MM.1S (cell line): ENCODE data around the gene APBB1.
A peak's percentile ranks its signal among the peaks of the same experiment; 100 is the strongest.

Experiments
- DNase-seq: peaks from one replicate; pipeline ENCODE4 v3.0.0-alpha.2; 2015
- H2AFZ ChIP-seq: fragments of 300-600 bp; sonication (generic); 2 replicates; pipeline ENCODE4 v1.6.0; 2016; ENCODE audit warnings: antibody characterized with exemption, low read length
- H3F3A ChIP-seq: fragments of 300-600 bp; sonication (generic); 2 replicates; pipeline ENCODE4 v1.6.1; 2016; ENCODE audit warnings: mild to moderate bottlenecking, antibody characterized with exemption, low read length, moderate library complexity, mixed read lengths; ENCODE audit not compliant: insufficient read depth
- H3K27ac ChIP-seq: fragments of 300-600 bp; sonication (generic); 2 replicates; pipeline ENCODE4 v1.5.1; 2016; ENCODE audit warnings: mild to moderate bottlenecking, low read length
- H3K27me3 ChIP-seq: fragments of 300-600 bp; sonication (generic); replicated peaks from 2 replicates; pipeline ENCODE4 v1.6.0; 2016; ENCODE audit warnings: low read length; ENCODE audit not compliant: insufficient read depth
- H3K36me3 ChIP-seq: fragments of 300-600 bp; sonication (generic); replicated peaks from 2 replicates; pipeline ENCODE4 v1.6.1; 2016; ENCODE audit warnings: mild to moderate bottlenecking, low read length, mixed read lengths; ENCODE audit not compliant: insufficient read depth
- H3K4me1 ChIP-seq: fragments of 300-600 bp; sonication (generic); 2 replicates; pipeline ENCODE4 v1.6.1; 2016; ENCODE audit warnings: low read length, mixed read lengths
- H3K4me2 ChIP-seq: fragments of 300-600 bp; sonication (generic); 2 replicates; pipeline ENCODE4 v1.6.0; 2016; ENCODE audit warnings: low read depth, low read length
- H3K4me3 ChIP-seq: fragments of 300-600 bp; sonication (generic); 2 replicates; pipeline ENCODE4 v1.5.1; 2016; ENCODE audit warnings: low read length, mixed read lengths
- H3K79me2 ChIP-seq: fragments of 300-600 bp; sonication (generic); 2 replicates; pipeline ENCODE4 v1.6.1; 2016; ENCODE audit warnings: mixed run types, low read length, mixed read lengths
- H3K9ac ChIP-seq: fragments of 300-600 bp; sonication (generic); 2 replicates; pipeline ENCODE4 v1.6.1; 2016; ENCODE audit warnings: low read length, mixed read lengths
- H3K9me2 ChIP-seq: fragments of 300-600 bp; sonication (generic); replicated peaks from 2 replicates; pipeline ENCODE4 v1.6.1; 2016; ENCODE audit warnings: mild to moderate bottlenecking, low read length, mixed read lengths; ENCODE audit not compliant: insufficient read depth
- H3K9me3 ChIP-seq: fragments of 300-600 bp; sonication (generic); replicated peaks from 2 replicates; pipeline ENCODE4 v1.6.1; 2016; ENCODE audit warnings: mild to moderate bottlenecking, low read length, mixed read lengths; ENCODE audit not compliant: insufficient read depth
- H4K20me1 ChIP-seq: fragments of 300-600 bp; sonication (generic); 2 replicates; pipeline ENCODE4 v1.6.1; 2016; ENCODE audit warnings: mild to moderate bottlenecking, low read length, moderate library complexity, mixed read lengths; ENCODE audit not compliant: insufficient read depth
- EZH2 ChIP-seq: fragments of 300-600 bp; sonication (generic); optimal IDR thresholded peaks from 2 replicates; pipeline ENCODE3; 2017; ENCODE audit warnings: low read depth, mild to moderate bottlenecking, antibody characterized with exemption, low read length, mixed read lengths
- EZH2phosphoT487 ChIP-seq: fragments of 300-600 bp; sonication (generic); IDR thresholded peaks from 2 replicates; pipeline ENCODE4 v1.6.1; 2018; ENCODE audit warnings: antibody characterized with exemption, low read length
- TF ChIP-seq, protein P1 (sequence below): fragments of 300-600 bp; sonication (generic); IDR thresholded peaks from 2 replicates; pipeline ENCODE4 v1.5.1; 2016; ENCODE audit warnings: antibody characterized with exemption, low read length, mixed read lengths

Gene APBB1

DNA sequence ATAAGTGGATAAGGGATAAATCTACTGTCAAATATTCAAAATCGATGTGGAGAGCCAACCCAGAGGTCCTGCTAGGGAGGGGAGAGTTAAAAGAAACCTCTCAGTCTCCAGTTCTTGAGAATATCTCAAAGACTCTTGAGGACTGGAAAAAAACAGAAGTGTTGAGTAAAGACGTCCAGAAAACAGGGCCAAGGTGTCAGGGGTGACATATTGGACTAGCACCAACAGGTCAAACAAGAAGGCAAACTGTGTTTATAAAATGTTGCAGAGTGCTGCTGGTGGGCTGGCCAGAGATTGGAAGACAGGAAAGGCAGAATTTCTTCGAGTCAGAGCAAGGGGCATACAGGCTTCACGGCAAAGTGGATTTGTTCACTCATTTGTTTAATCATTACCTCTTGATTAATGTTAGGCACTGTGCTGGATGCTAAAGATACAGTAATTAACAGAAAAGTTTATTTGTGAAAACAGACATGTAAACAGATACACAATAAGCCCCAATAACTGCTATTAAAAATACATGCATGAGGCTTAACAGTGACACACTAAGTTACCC lies 62.3 kb downstream of the APBB1 start:
- no peaks in the 10 kb centered on the region for H3K9me2 ChIP-seq
- H2AFZ ChIP-seq, result no peak overlapping the region
- no peaks in the 10 kb centered on the region for H4K20me1 ChIP-seq
- DNase-seq, result no peak
- H3K27me3 ChIP-seq, result no peaks in the 10 kb centered on the region
- H3K79me2 ChIP-seq, result no peaks in the 10 kb centered on the region
- H3K27ac ChIP-seq, result no peak overlapping the region
- H3K36me3 ChIP-seq, result no peaks in the 10 kb centered on the region
- no peaks in the 10 kb centered on the region for H3F3A ChIP-seq
- TF ChIP-seq EZH2phosphoT487, result no peak
- no peak for TF ChIP-seq EZH2
- H3K9me3 ChIP-seq, result no peaks in the 10 kb centered on the region
- H3K4me2 ChIP-seq, result no peak overlapping the region
- H3K9ac ChIP-seq, result no peak overlapping the region
- no peak overlapping the region for H3K4me3 ChIP-seq
- no peaks in the 10 kb centered on the region for H3K4me1 ChIP-seq

DNA sequence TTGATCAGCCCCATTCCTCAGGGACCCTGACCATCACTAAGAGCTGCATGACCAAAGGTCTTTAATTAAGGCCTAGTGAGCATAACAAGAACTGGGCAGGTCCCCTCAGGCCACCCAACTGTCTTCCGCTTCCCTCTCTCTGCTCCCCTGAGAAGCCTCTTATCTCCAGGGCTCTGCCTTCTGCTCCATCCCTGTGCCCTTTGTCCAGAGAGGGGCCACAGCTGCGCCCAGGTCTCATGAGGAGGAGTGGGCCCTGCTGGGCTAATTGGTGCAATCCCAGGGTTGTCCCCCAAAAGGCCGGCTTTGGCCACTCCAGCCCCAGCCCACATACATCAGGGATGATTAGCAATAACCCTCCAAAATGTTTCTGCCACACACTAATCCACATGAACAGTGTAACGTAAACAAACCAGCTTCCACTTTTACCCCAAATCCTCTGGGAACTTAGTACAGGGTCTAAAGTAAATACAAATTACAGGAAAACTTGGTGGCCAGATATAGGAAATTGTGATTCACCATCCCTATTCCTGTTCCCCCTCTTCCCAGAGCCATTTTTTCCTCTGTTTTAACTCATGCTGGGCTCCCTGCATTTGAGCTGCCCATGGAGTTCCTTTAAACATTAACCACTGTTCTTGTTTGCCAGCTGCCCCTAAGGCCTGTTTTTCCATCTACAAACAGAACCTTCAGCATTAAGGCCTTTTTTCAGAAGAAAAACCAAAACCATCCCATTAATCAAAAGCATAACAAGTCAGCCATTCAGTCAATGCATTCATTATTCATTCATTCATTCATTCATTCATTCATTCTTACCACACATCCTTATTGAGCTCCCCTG lies 64.0 kb downstream of the APBB1 start:
- no peak overlapping the region for H3K4me3 ChIP-seq
- DNase-seq, result no peak
- H3K9ac ChIP-seq, result no peak overlapping the region
- no peaks in the 10 kb centered on the region for H3K79me2 ChIP-seq
- TF ChIP-seq, protein P1, sequence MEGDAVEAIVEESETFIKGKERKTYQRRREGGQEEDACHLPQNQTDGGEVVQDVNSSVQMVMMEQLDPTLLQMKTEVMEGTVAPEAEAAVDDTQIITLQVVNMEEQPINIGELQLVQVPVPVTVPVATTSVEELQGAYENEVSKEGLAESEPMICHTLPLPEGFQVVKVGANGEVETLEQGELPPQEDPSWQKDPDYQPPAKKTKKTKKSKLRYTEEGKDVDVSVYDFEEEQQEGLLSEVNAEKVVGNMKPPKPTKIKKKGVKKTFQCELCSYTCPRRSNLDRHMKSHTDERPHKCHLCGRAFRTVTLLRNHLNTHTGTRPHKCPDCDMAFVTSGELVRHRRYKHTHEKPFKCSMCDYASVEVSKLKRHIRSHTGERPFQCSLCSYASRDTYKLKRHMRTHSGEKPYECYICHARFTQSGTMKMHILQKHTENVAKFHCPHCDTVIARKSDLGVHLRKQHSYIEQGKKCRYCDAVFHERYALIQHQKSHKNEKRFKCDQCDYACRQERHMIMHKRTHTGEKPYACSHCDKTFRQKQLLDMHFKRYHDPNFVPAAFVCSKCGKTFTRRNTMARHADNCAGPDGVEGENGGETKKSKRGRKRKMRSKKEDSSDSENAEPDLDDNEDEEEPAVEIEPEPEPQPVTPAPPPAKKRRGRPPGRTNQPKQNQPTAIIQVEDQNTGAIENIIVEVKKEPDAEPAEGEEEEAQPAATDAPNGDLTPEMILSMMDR, result no peak
- TF ChIP-seq EZH2, result no peak
- TF ChIP-seq EZH2phosphoT487, result no peak
- H3K4me2 ChIP-seq, result no peak overlapping the region
- H3K4me1 ChIP-seq, result no peaks in the 10 kb centered on the region
- H2AFZ ChIP-seq, result no peak overlapping the region
- no peaks in the 10 kb centered on the region for H3K9me2 ChIP-seq
- H3F3A ChIP-seq, result no peaks in the 10 kb centered on the region
- H3K27ac ChIP-seq, result no peak overlapping the region
- no peaks in the 10 kb centered on the region for H3K27me3 ChIP-seq
- H3K36me3 ChIP-seq, result no peaks in the 10 kb centered on the region
- H3K9me3 ChIP-seq, result no peaks in the 10 kb centered on the region
- H4K20me1 ChIP-seq, result no peaks in the 10 kb centered on the region

DNA sequence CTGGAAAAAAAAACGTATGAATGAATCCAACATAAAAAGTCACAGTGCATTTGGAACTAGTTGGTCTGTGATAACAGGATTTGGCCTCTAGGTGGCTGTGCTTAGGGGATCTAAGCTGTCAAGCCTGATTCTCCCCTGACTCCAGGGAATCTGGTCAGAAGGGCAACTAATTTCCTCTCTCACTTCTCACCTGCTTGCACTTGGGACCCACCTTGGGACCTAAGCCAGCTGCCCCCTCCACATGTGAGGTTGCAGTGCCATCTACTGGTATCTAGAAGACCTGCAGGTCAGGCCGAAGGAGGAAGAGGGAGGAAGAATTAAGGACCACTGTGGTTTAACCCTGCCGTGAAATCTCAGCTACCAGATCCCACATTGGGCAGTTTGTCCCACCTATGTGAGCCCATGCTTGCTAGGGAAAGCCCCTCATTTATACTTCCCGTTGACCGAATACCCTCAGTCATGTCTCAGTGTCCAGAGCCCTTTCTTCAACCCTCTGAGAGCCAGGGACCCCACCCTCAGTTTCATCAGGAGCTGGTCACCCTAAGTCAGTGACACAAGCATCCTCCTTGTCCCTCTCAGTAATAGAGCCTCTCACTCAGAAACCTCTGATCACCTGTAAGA lies 65.4 kb downstream of the APBB1 start:
- no peaks in the 10 kb centered on the region for H3F3A ChIP-seq
- peak; percentile 58 for DNase-seq
- no peak overlapping the region for H3K9ac ChIP-seq
- no peak overlapping the region for H3K27ac ChIP-seq
- H3K4me2 ChIP-seq, result no peak overlapping the region
- H3K79me2 ChIP-seq, result no peaks in the 10 kb centered on the region
- no peaks in the 10 kb centered on the region for H4K20me1 ChIP-seq
- TF ChIP-seq, protein P1, result peak; percentile 98
- no peak for TF ChIP-seq EZH2phosphoT487
- no peak for TF ChIP-seq EZH2
- H2AFZ ChIP-seq, result no peak overlapping the region
- H3K27me3 ChIP-seq, result no peaks in the 10 kb centered on the region
- no peaks in the 10 kb centered on the region for H3K36me3 ChIP-seq
- H3K9me2 ChIP-seq, result no peaks in the 10 kb centered on the region
- no peaks in the 10 kb centered on the region for H3K4me1 ChIP-seq
- no peaks in the 10 kb centered on the region for H3K9me3 ChIP-seq
- no peak overlapping the region for H3K4me3 ChIP-seq
